Calu3 (cell line): ENCODE results near the gene RCOR1. TPM values are rescaled to one million over a fixed set of nuclear protein-coding genes. Genes with fewer than 3 reads are reported as not detected.
A peak's percentile ranks its signal among the peaks of the same experiment; 100 is the strongest.

Experiments
- BruUV-seq: library from RNA; stranded (reverse); fragments of 400-500 nt; replicated peaks from 2 replicates; lab custom pipeline; 2021; lab: Mats Ljungman, UMichigan
- CTCF ChIA-PET: fragments of 300-600 bp; sonication (Branson Sonifier 250); formaldehyde crosslinking; loops from one replicate; lab custom pipeline; 2022; ENCODE audit warnings: antibody characterized with exemption; lab: Charles Lee
- DNase-seq: peaks from one replicate; pipeline ENCODE4 v3.0.0; 2022
- H3K27ac Mint-ChIP-seq: one replicate; pipeline ENCODE4 v1.8.0; 2022; ENCODE audit warnings: mixed read lengths; ENCODE audit not compliant: unreplicated experiment
- H3K27me3 Mint-ChIP-seq: one replicate; pipeline ENCODE4 v1.8.0; 2022; ENCODE audit warnings: mixed read lengths; ENCODE audit not compliant: unreplicated experiment
- H3K36me3 Mint-ChIP-seq: one replicate; pipeline ENCODE4 v1.8.0; 2022; ENCODE audit warnings: mild to moderate bottlenecking, moderate library complexity, mixed read lengths; ENCODE audit not compliant: insufficient read depth, unreplicated experiment
- H3K4me1 Mint-ChIP-seq: one replicate; pipeline ENCODE4 v1.8.0; 2022; ENCODE audit warnings: mild to moderate bottlenecking, low read depth, mixed read lengths; ENCODE audit not compliant: unreplicated experiment
- H3K4me3 Mint-ChIP-seq: one replicate; pipeline ENCODE4 v1.8.0; 2022; ENCODE audit warnings: mild to moderate bottlenecking, low read depth, moderate library complexity, mixed read lengths; ENCODE audit not compliant: unreplicated experiment
- H3K9me3 Mint-ChIP-seq: one replicate; pipeline ENCODE4 v1.8.0; 2022; ENCODE audit warnings: low read depth, mixed read lengths; ENCODE audit not compliant: unreplicated experiment
- CTCF ChIP-seq: fragments of 200-600 bp; IDR thresholded peaks from one replicate; pipeline ENCODE4 v1.8.0; 2022; ENCODE audit warnings: antibody characterized with exemption; ENCODE audit not compliant: unreplicated experiment
- intact Hi-C: fragments of 100-400 bp; cut with micrococcal nuclease; formaldehyde crosslinking; loops from one replicate; pipeline ENCODE4 v1.10.0; 2022; ENCODE audit not compliant: unreplicated experiment
- total RNA-seq: library from RNA; stranded (reverse); gene quantifications from 2 replicates; pipeline ENCODE4 v1.2.3, GENCODE V29; 2022

RCOR1 gene
- total RNA-seq, 1 experiment from 2014 or later = 28.6 TPM

- Mint-ChIP-seq H3K4me1 (peaks cover 42% of the 10 kb centered on the region), H3K36me3 (no peaks in the 10 kb centered on the region), H3K27ac (no peak overlapping the region), H3K27me3 (no peaks in the 10 kb centered on the region), H3K4me3 (no peak overlapping the region), H3K9me3 (no peaks in the 10 kb centered on the region)
- CTCF ChIA-PET = interaction anchor here (0.6 to 2.3 kb wide), 5 partner anchors 30 to 597 kb away, joined by 3 to 14 read pairs (median 5); no protein-coding TSS in a partner anchor
- TF ChIP-seq CTCF = no peak
- no peak for DNase-seq
- no TSS peak for BruUV-seq
- intact Hi-C loops = loop anchor here (5.0 to 10.0 kb wide), 3 partner anchors 82 to 232 kb away; partner anchors contain the start of genes AMN, RCOR1 and TRAF3
Measured at GRCh38 chr14:102693006-102693755, 100.7 kb downstream of the RCOR1 start.

GRCh38 chr14:102694530-102695166 is 102.2 kb downstream of the RCOR1 start:
- Mint-ChIP-seq H3K36me3 (no peaks in the 10 kb centered on the region), H3K4me3 (no peak overlapping the region), H3K27me3 (no peaks in the 10 kb centered on the region), H3K9me3 (no peaks in the 10 kb centered on the region), H3K27ac (no peak overlapping the region), H3K4me1 (peaks cover 32% of the 10 kb centered on the region)
- CTCF ChIA-PET = interaction anchor here (0.6 to 2.3 kb wide), 18 partner anchors 17 to 410 kb away, joined by 3 to 14 read pairs (median 3); no protein-coding TSS in a partner anchor
- no TSS peak for BruUV-seq
- peak; percentile 64 for DNase-seq
- intact Hi-C loops = loop anchor here (5.0 to 10.0 kb wide), 3 partner anchors 80 to 230 kb away; partner anchors contain the start of genes AMN, RCOR1 and TRAF3
- TF ChIP-seq CTCF = peak; percentile 47

GRCh38 chr14:102695167-102695555 is 102.7 kb downstream of the RCOR1 start:
- CTCF ChIA-PET = interaction anchor here (0.6 to 2.3 kb wide), 14 partner anchors 17 to 410 kb away, joined by 3 to 14 read pairs (median 3); no protein-coding TSS in a partner anchor
- no peaks in the 10 kb centered on the region for H3K27me3 Mint-ChIP-seq
- peaks cover 32% of the 10 kb centered on the region for H3K4me1 Mint-ChIP-seq
- DNase-seq = no peak
- no peak overlapping the region for H3K4me3 Mint-ChIP-seq
- TF ChIP-seq CTCF = no peak
- BruUV-seq = no TSS peak
- intact Hi-C loops = loop anchor here (10.0 kb wide), 2 partner anchors 80 to 230 kb away; partner anchors contain the start of genes AMN and TRAF3
- H3K27ac Mint-ChIP-seq = no peak overlapping the region
- H3K9me3 Mint-ChIP-seq = no peaks in the 10 kb centered on the region
- H3K36me3 Mint-ChIP-seq = peaks cover 3% of the 10 kb centered on the region

GRCh38 chr14:102696332-102696731 is 103.9 kb downstream of the RCOR1 start:
- Mint-ChIP-seq H3K27me3 (no peaks in the 10 kb centered on the region), H3K4me3 (no peak overlapping the region), H3K9me3 (no peaks in the 10 kb centered on the region), H3K4me1 (peaks cover 21% of the 10 kb centered on the region), H3K27ac (no peak overlapping the region), H3K36me3 (peaks cover 4% of the 10 kb centered on the region)
- CTCF ChIA-PET = interaction anchor here (0.6 to 1.2 kb wide), 3 partner anchors 9 to 846 kb away, joined by 3 to 5 read pairs (median 4); no protein-coding TSS in a partner anchor
- no TSS peak for BruUV-seq
- intact Hi-C loops = loop anchor here (10.0 kb wide), 2 partner anchors 78 to 228 kb away; partner anchors contain the start of genes AMN and TRAF3
- no peak for TF ChIP-seq CTCF
- no peak for DNase-seq
